HUES64 (cell line): Measurements from ENCODE around the gene RAB44.

Experiments
- H3K27ac ChIP-seq: 2 replicates; pipeline ENCODE4 v1.7.0; 2013; ENCODE audit warnings: low read depth, low read length, inconsistent platforms
- H3K27me3 ChIP-seq: 2 replicates; pipeline ENCODE4 v1.6.1; 2013; ENCODE audit warnings: mild to moderate bottlenecking, low read length; ENCODE audit not compliant: insufficient read depth
- H3K36me3 ChIP-seq: 2 replicates; pipeline ENCODE4 v1.6.1; 2013; ENCODE audit warnings: mild to moderate bottlenecking, low read length; ENCODE audit not compliant: insufficient read depth
- H3K4me1 ChIP-seq: 2 replicates; pipeline ENCODE4 v1.6.1; 2013; ENCODE audit warnings: mild to moderate bottlenecking, low read length, moderate library complexity; ENCODE audit not compliant: insufficient read depth
- H3K4me3 ChIP-seq: 2 replicates; pipeline ENCODE4 v1.5.1; 2013; ENCODE audit warnings: mild to moderate bottlenecking, low read length, moderate library complexity
- H3K9ac ChIP-seq: 2 replicates; pipeline ENCODE4 v1.6.1; 2013; ENCODE audit warnings: mild to moderate bottlenecking, low read depth, low read length
- H3K9me3 ChIP-seq: 2 replicates; pipeline ENCODE4 v1.6.1; 2013; ENCODE audit warnings: low read depth, low read length; ENCODE audit not compliant: insufficient read depth
- WGBS: fragments of 150-250, 120-280 bp; methylation state at CpG from one replicate; pipeline ENCODE4 v1.1.7; 2013; ENCODE audit warnings: missing lambda C conversion rate; 5-methylcytosine and 5-hydroxymethylcytosine counted together

Gene RAB44

GRCh38 chr6:36766399-36766945, 68.8 kb downstream of the RAB44 start:
- H3K36me3 ChIP-seq: no peaks in the 10 kb centered on the region
- H3K9ac ChIP-seq: no peak overlapping the region
- no peaks in the 10 kb centered on the region for H3K9me3 ChIP-seq
- WGBS: 89% methylated on average over 10 of the region's 10 CpGs
- H3K4me3 ChIP-seq: no peak overlapping the region
- H3K4me1 ChIP-seq: no peaks in the 10 kb centered on the region; the same call in 1 of the 2 replicates
- no peaks in the 10 kb centered on the region for H3K27me3 ChIP-seq
- H3K27ac ChIP-seq: no peak overlapping the region

GRCh38 chr6:36769183-36769675, 71.6 kb downstream of the RAB44 start:
- no peak overlapping the region for H3K27ac ChIP-seq
- H3K27me3 ChIP-seq: no peaks in the 10 kb centered on the region
- H3K36me3 ChIP-seq: no peaks in the 10 kb centered on the region
- H3K9ac ChIP-seq: no peak overlapping the region
- H3K4me3 ChIP-seq: no peak overlapping the region
- no peaks in the 10 kb centered on the region for H3K9me3 ChIP-seq
- no peaks in the 10 kb centered on the region; the same call in 1 of the 2 replicates for H3K4me1 ChIP-seq
- WGBS: 50% methylated on average over 7 of the region's 7 CpGs

GRCh38 chr6:36769676-36770499, 72.3 kb downstream of the RAB44 start:
- H3K27ac ChIP-seq: no peak overlapping the region
- 75% methylated on average over 18 of the region's 18 CpGs for WGBS
- H3K27me3 ChIP-seq: no peaks in the 10 kb centered on the region
- no peaks in the 10 kb centered on the region; the same call in 1 of the 2 replicates for H3K4me1 ChIP-seq
- H3K9ac ChIP-seq: no peak overlapping the region
- H3K36me3 ChIP-seq: no peaks in the 10 kb centered on the region
- H3K4me3 ChIP-seq: no peak overlapping the region
- H3K9me3 ChIP-seq: no peaks in the 10 kb centered on the region

GRCh38 chr6:36771145-36771544, 73.5 kb downstream of the RAB44 start:
- Histone ChIP-seq H3K27ac (no peak overlapping the region), H3K4me1 (no peaks in the 10 kb centered on the region), H3K9me3 (no peaks in the 10 kb centered on the region), H3K9ac (no peak overlapping the region), H3K27me3 (0 out of 2 replicates have a peak, but pooled peaks cover under 1% of the 10 kb centered on the region), H3K4me3 (no peak overlapping the region), H3K36me3 (no peaks in the 10 kb centered on the region)
- WGBS: 93% methylated on average over 2 of the region's 2 CpGs

- H3K4me3 ChIP-seq: no peak overlapping the region
- WGBS: 80% methylated on average over 8 of the region's 8 CpGs
- no peak overlapping the region for H3K9ac ChIP-seq
Observed at GRCh38 chr6:36772397-36772796, 74.8 kb downstream of the RAB44 start.

GRCh38 chr6:36774331-36774730, 76.7 kb downstream of the RAB44 start:
- WGBS: 75% methylated on average over 5 of the region's 5 CpGs

More at GRCh38 chr6:36772397-36772796, 74.8 kb downstream of the RAB44 start:
- no peak overlapping the region for H3K27ac ChIP-seq
- peaks cover 6% of the 10 kb centered on the region for H3K4me1 ChIP-seq
- H3K27me3 ChIP-seq: peaks cover 7% of the 10 kb centered on the region; the same call in 1 of the 2 replicates
- no peaks in the 10 kb centered on the region for H3K36me3 ChIP-seq
- no peaks in the 10 kb centered on the region for H3K9me3 ChIP-seq

GRCh38 chr6:36776167-36776566, 78.5 kb downstream of the RAB44 start:
- WGBS: 84% methylated on average over 4 of the region's 5 CpGs
- no peak overlapping the region for H3K9ac ChIP-seq
- no peak overlapping the region for H3K27ac ChIP-seq
- H3K27me3 ChIP-seq: peaks cover 7% of the 10 kb centered on the region; the same call in 1 of the 2 replicates
- no peaks in the 10 kb centered on the region for H3K9me3 ChIP-seq
- no peak overlapping the region for H3K4me3 ChIP-seq
- no peaks in the 10 kb centered on the region for H3K36me3 ChIP-seq
- H3K4me1 ChIP-seq: peaks cover 15% of the 10 kb centered on the region

More at GRCh38 chr6:36774331-36774730, 76.7 kb downstream of the RAB44 start:
- no peak overlapping the region for H3K9ac ChIP-seq
- no peaks in the 10 kb centered on the region for H3K9me3 ChIP-seq
- no peak overlapping the region for H3K27ac ChIP-seq
- peaks cover 15% of the 10 kb centered on the region for H3K4me1 ChIP-seq
- no peaks in the 10 kb centered on the region for H3K36me3 ChIP-seq
- H3K27me3 ChIP-seq: peaks cover 7% of the 10 kb centered on the region; the same call in 1 of the 2 replicates
- no peak overlapping the region for H3K4me3 ChIP-seq

- Histone ChIP-seq H3K27ac (no peak overlapping the region), H3K4me1 (peaks cover 15% of the 10 kb centered on the region), H3K27me3 (peaks cover 7% of the 10 kb centered on the region; the same call in 1 of the 2 replicates), H3K9me3 (no peaks in the 10 kb centered on the region), H3K9ac (no peak overlapping the region), H3K36me3 (no peaks in the 10 kb centered on the region), H3K4me3 (peak overlapping the region; percentile 31)
- 22% methylated on average over 5 of the region's 5 CpGs for WGBS
Observed at GRCh38 chr6:36777801-36778200, 80.2 kb downstream of the RAB44 start.

- Histone ChIP-seq H3K27ac (no peak overlapping the region), H3K9ac (no peak overlapping the region), H3K4me3 (no peak overlapping the region), H3K9me3 (no peaks in the 10 kb centered on the region), H3K36me3 (no peaks in the 10 kb centered on the region), H3K4me1 (peaks cover 15% of the 10 kb centered on the region), H3K27me3 (peaks cover 7% of the 10 kb centered on the region; the same call in 1 of the 2 replicates)
- 90% methylated on average over 5 of the region's 5 CpGs for WGBS
Observed at GRCh38 chr6:36779227-36779626, 81.6 kb downstream of the RAB44 start.

GRCh38 chr6:36780442-36781177, 83.0 kb downstream of the RAB44 start:
- H3K4me1 ChIP-seq: peaks cover 22% of the 10 kb centered on the region
- WGBS: 77% methylated on average over 11 of the region's 11 CpGs

GRCh38 chr6:36781669-36782068, 84.0 kb downstream of the RAB44 start:
- 85% methylated on average over 8 of the region's 8 CpGs for WGBS
- H3K27me3 ChIP-seq: 0 out of 2 replicates have a peak, but pooled peaks cover 2% of the 10 kb centered on the region
- H3K4me1 ChIP-seq: peaks cover 26% of the 10 kb centered on the region
- no peak overlapping the region for H3K9ac ChIP-seq
- no peaks in the 10 kb centered on the region for H3K9me3 ChIP-seq
- H3K27ac ChIP-seq: no peak overlapping the region
- no peaks in the 10 kb centered on the region for H3K36me3 ChIP-seq
- H3K4me3 ChIP-seq: no peak overlapping the region

More at GRCh38 chr6:36780442-36781177, 83.0 kb downstream of the RAB44 start:
- H3K4me3 ChIP-seq: no peak overlapping the region
- H3K27ac ChIP-seq: no peak overlapping the region
- H3K9me3 ChIP-seq: no peaks in the 10 kb centered on the region
- peaks cover 7% of the 10 kb centered on the region; the same call in 1 of the 2 replicates for H3K27me3 ChIP-seq
- H3K9ac ChIP-seq: no peak overlapping the region
- H3K36me3 ChIP-seq: no peaks in the 10 kb centered on the region
